H1 (cell line): Measurements from ENCODE around the gene BGLAP.
A peak's percentile ranks its signal among the peaks of the same experiment; 100 is the strongest.

Experiments used
- CHD2 ChIP-seq: IDR thresholded peaks from 2 replicates; pipeline ENCODE4 v1.6.1; 2012; ENCODE audit warnings: low read length, improper control_type of control experiment
- EP300 ChIP-seq, 2 experiments: IDR thresholded peaks; 1 replicate in 1 of 2; 2 replicates in 1 of 2; pipeline ENCODE4 v1.6.1; 2011 to 2012; ENCODE audit warnings: low read depth in 2 of 2, low read length in 2 of 2, mild to moderate bottlenecking in 2 of 2, borderline replicate concordance in 1 of 2, inconsistent platforms in 1 of 2, moderate library complexity in 1 of 2
- EZH2 ChIP-seq: fragments of 200-600 bp; sonication (generic); IDR thresholded peaks from 2 replicates; pipeline ENCODE4 v1.7.1; 2012; ENCODE audit warnings: low read depth, mild to moderate bottlenecking, moderate library complexity, low read length, inconsistent platforms; ENCODE audit not compliant: severe bottlenecking
- NRF1 ChIP-seq: IDR thresholded peaks from 2 replicates; pipeline ENCODE4 v1.6.1; 2011; ENCODE audit warnings: mild to moderate bottlenecking, low read depth, low read length, improper control_type of control experiment
- POLR2A ChIP-seq, 2 experiments: IDR thresholded peaks; 1 replicate in 1 of 2; 2 replicates in 1 of 2; pipeline ENCODE4 v1.6.1; 2011; ENCODE audit warnings: low read depth in 2 of 2, low read length in 2 of 2, mild to moderate bottlenecking in 2 of 2; ENCODE audit errors: control extremely low read depth in 1 of 2
- RAD21 ChIP-seq, 2 experiments: IDR thresholded peaks in 1 of 2; conservative IDR thresholded peaks in 1 of 2; 2 replicates each; pipeline ENCODE4 v1.6.1; 2011; ENCODE audit warnings: low read depth in 2 of 2, low read length in 2 of 2, improper control_type of control experiment in 1 of 2, inconsistent platforms in 1 of 2, mild to moderate bottlenecking in 1 of 2, moderate library complexity in 1 of 2
- SIN3A ChIP-seq, 2 experiments: IDR thresholded peaks in 1 of 2; conservative IDR thresholded peaks in 1 of 2; 2 replicates each; pipeline ENCODE4 v1.6.1; 2011 to 2012; ENCODE audit warnings: low read length in 2 of 2, improper control_type of control experiment in 1 of 2, low read depth in 1 of 2, mild to moderate bottlenecking in 1 of 2
- SIX5 ChIP-seq: IDR thresholded peaks from 2 replicates; pipeline ENCODE4 v1.6.1; 2011; ENCODE audit warnings: mild to moderate bottlenecking, low read depth, low read length
- SP1 ChIP-seq: IDR thresholded peaks from 2 replicates; pipeline ENCODE4 v1.6.1; 2011; ENCODE audit warnings: low read depth, low read length
- SRF ChIP-seq: IDR thresholded peaks from 2 replicates; pipeline ENCODE4 v1.6.1; 2011; ENCODE audit warnings: mild to moderate bottlenecking, low read depth, low read length, moderate library complexity
- ZNF274 ChIP-seq: IDR thresholded peaks from 2 replicates; pipeline ENCODE4 v1.7.0; 2012; ENCODE audit warnings: low read length, borderline replicate concordance; ENCODE audit errors: extremely low read depth
- TF ChIP-seq, protein P1 (sequence below): IDR thresholded peaks from 2 replicates; pipeline ENCODE4 v1.6.1; 2012; ENCODE audit warnings: inconsistent platforms
- TF ChIP-seq, protein P2 (sequence below), 3 experiments: IDR thresholded peaks; 1 replicate in 2 of 3; 2 replicates in 1 of 3; pipeline versions ENCODE4 v1.5.1 to v1.6.1; 2011; ENCODE audit warnings: low read length in 3 of 3, mild to moderate bottlenecking in 3 of 3, inconsistent platforms in 2 of 3, low read depth in 1 of 3, moderate library complexity in 1 of 3; ENCODE audit not compliant: insufficient read depth in 1 of 3; ENCODE audit errors: control extremely low read depth in 1 of 3

DNA sequence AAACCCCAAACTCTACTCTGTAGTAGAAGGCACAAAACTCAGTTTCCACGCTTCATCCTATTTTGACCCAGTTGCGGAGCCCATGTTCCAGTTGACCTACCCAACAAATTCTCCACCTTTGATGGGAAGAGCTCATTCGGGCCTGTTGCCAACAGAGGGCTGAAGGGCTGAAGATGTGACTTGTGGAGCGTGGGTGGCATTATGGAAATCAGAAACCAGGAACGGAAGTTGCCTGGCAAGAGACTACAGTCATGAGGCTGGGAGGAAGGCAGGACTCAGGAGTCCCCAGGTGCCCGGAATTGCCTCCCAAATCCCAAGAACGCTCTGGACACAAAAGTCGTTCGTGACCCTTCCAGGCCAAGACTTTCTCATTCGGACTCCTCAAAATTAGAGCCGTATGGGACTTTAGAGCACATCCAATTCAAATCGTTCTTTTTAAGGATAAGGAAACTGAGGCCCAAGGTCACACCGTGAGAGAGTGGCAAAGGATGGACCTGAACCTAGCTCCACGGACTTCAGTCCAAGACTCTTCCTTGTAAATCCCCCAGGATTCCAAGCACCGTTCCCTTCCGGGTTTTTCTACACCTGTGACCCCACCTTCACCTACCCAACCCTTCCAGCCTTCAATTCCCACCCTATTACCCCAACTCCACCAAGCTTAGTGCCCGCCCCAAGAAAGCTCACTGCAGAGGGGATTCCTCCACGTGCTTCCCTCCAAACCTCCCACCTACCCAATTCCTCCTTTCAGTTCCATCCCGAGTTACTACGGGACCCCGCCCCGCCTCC, 39.9 kb downstream of the BGLAP start:
- TF ChIP-seq, protein P1, sequence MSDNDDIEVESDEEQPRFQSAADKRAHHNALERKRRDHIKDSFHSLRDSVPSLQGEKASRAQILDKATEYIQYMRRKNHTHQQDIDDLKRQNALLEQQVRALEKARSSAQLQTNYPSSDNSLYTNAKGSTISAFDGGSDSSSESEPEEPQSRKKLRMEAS: peak; percentile 74
- TF ChIP-seq, protein P2, sequence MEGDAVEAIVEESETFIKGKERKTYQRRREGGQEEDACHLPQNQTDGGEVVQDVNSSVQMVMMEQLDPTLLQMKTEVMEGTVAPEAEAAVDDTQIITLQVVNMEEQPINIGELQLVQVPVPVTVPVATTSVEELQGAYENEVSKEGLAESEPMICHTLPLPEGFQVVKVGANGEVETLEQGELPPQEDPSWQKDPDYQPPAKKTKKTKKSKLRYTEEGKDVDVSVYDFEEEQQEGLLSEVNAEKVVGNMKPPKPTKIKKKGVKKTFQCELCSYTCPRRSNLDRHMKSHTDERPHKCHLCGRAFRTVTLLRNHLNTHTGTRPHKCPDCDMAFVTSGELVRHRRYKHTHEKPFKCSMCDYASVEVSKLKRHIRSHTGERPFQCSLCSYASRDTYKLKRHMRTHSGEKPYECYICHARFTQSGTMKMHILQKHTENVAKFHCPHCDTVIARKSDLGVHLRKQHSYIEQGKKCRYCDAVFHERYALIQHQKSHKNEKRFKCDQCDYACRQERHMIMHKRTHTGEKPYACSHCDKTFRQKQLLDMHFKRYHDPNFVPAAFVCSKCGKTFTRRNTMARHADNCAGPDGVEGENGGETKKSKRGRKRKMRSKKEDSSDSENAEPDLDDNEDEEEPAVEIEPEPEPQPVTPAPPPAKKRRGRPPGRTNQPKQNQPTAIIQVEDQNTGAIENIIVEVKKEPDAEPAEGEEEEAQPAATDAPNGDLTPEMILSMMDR (IDR thresholded peaks at IDR 0.05; ENCODE audit: control extremely low read depth in 1 of 3, insufficient read depth in 1 of 3, low read depth in 1 of 3, low read length in 3 of 3): no peak
- TF ChIP-seq SIX5: no peak
- TF ChIP-seq SIN3A (conservative IDR thresholded peaks at IDR 0.05 in 1 of 2, IDR thresholded peaks at IDR 0.05 in 1 of 2; ENCODE audit: low read depth in 1 of 2, low read length in 2 of 2): peak in 1 of 2 experiments; percentile 8; a peak in 2 of 4 replicates
- no peak; a peak in 1 of 3 replicates for TF ChIP-seq POLR2A (IDR thresholded peaks at IDR 0.05; ENCODE audit: control extremely low read depth in 1 of 2, low read depth in 2 of 2, low read length in 2 of 2)
- no peak for TF ChIP-seq EZH2
- TF ChIP-seq ZNF274: no peak
- TF ChIP-seq NRF1: no peak
- TF ChIP-seq SRF: no peak
- TF ChIP-seq SP1: peak; percentile 97
- TF ChIP-seq EP300 (IDR thresholded peaks at IDR 0.05; ENCODE audit: borderline replicate concordance in 1 of 2, low read depth in 2 of 2, low read length in 2 of 2): no peak
- no peak for TF ChIP-seq CHD2
- no peak for TF ChIP-seq RAD21 (IDR thresholded peaks at IDR 0.05 in 1 of 2, conservative IDR thresholded peaks at IDR 0.05 in 1 of 2; ENCODE audit: low read depth in 2 of 2, low read length in 2 of 2)
